HepG2 (cell line): ENCODE results near the gene FKBP10. TPM values are rescaled to one million over a fixed set of nuclear protein-coding genes. Genes with fewer than 3 reads are reported as not detected.

Experiments
- ARID3A ChIP-seq: IDR thresholded peaks from 2 replicates; pipeline ENCODE4 v1.6.1; 2012; ENCODE audit warnings: low read depth, low read length, improper control_type of control experiment
- CHCHD3 ChIP-seq: sonication (generic); formaldehyde crosslinking; IDR thresholded peaks from 2 replicates; pipeline ENCODE4 v1.8.0; 2022; ENCODE audit warnings: mild to moderate bottlenecking, missing genetic modification reagents, moderate library complexity
- CREBL2 ChIP-seq: sonication (generic); formaldehyde crosslinking; IDR thresholded peaks from 2 replicates; pipeline ENCODE4 v1.8.1; 2023; ENCODE audit warnings: missing genetic modification reagents, mild to moderate bottlenecking, borderline replicate concordance
- HNRNPH1 ChIP-seq: fragments of 200-400 bp; formaldehyde crosslinking; optimal IDR thresholded peaks from 2 replicates; pipeline ENCODE3; 2017; ENCODE audit warnings: mild to moderate bottlenecking, low read depth, low read length
- JUN ChIP-seq: sonication (generic); formaldehyde crosslinking; IDR thresholded peaks from 2 replicates; pipeline ENCODE4 v1.4.0; 2020; ENCODE audit warnings: mild to moderate bottlenecking, missing genetic modification reagents
- MAFK ChIP-seq, 2 experiments: IDR thresholded peaks in 1 of 2; conservative IDR thresholded peaks in 1 of 2; 2 replicates each; pipeline ENCODE4 v1.6.1; 2011; ENCODE audit warnings: improper control_type of control experiment in 2 of 2, low read length in 2 of 2
- MYPOP ChIP-seq: sonication (generic); formaldehyde crosslinking; IDR thresholded peaks from 2 replicates; pipeline ENCODE4 v1.8.1; 2023; ENCODE audit warnings: mild to moderate bottlenecking, moderate library complexity, missing genetic modification reagents
- NCOA5 ChIP-seq: sonication (generic); formaldehyde crosslinking; IDR thresholded peaks from 2 replicates; pipeline ENCODE4 v1.4.0; 2020; ENCODE audit warnings: missing genetic modification reagents
- RARG ChIP-seq: sonication (generic); formaldehyde crosslinking; IDR thresholded peaks from 2 replicates; pipeline ENCODE4 v1.4.0; 2020; ENCODE audit warnings: low read depth, mild to moderate bottlenecking, missing genetic modification reagents
- SALL2 ChIP-seq: sonication (generic); formaldehyde crosslinking; IDR thresholded peaks from 2 replicates; pipeline ENCODE4 v1.8.1; 2023; ENCODE audit warnings: mild to moderate bottlenecking, missing genetic modification reagents, inconsistent platforms
- SMAD9 ChIP-seq: sonication (generic); formaldehyde crosslinking; IDR thresholded peaks from 2 replicates; pipeline ENCODE4 v1.5.1; 2020; ENCODE audit warnings: mild to moderate bottlenecking, missing genetic modification reagents
- TARDBP ChIP-seq: sonication (generic); formaldehyde crosslinking; IDR thresholded peaks from 2 replicates; pipeline ENCODE4 v1.8.0; 2022; ENCODE audit warnings: mild to moderate bottlenecking, missing genetic modification reagents
- TMF1 ChIP-seq: sonication (generic); formaldehyde crosslinking; IDR thresholded peaks from 2 replicates; pipeline ENCODE4 v1.8.1; 2022; ENCODE audit warnings: low read depth, missing genetic modification reagents
- TRAFD1 ChIP-seq: sonication (generic); formaldehyde crosslinking; IDR thresholded peaks from 2 replicates; pipeline ENCODE4 v1.5.1; 2020; ENCODE audit warnings: missing genetic modification reagents, mild to moderate bottlenecking, borderline replicate concordance
- ZBED4 ChIP-seq: sonication (generic); formaldehyde crosslinking; IDR thresholded peaks from 2 replicates; pipeline ENCODE4 v1.4.0; 2020; ENCODE audit warnings: missing genetic modification reagents, borderline replicate concordance
- ZIK1 ChIP-seq: sonication (generic); formaldehyde crosslinking; IDR thresholded peaks from 2 replicates; pipeline ENCODE4 v1.5.0; 2020; ENCODE audit warnings: mild to moderate bottlenecking, low read depth, missing genetic modification reagents, borderline replicate concordance
- ZNF335 ChIP-seq: sonication (generic); formaldehyde crosslinking; IDR thresholded peaks from 2 replicates; pipeline ENCODE4 v1.4.0; 2020; ENCODE audit warnings: missing genetic modification reagents
- ZNF33A ChIP-seq: sonication (generic); formaldehyde crosslinking; IDR thresholded peaks from 2 replicates; pipeline ENCODE4 v1.5.1; 2020; ENCODE audit warnings: missing genetic modification reagents, mild to moderate bottlenecking, moderate library complexity, borderline replicate concordance
- ZNF639 ChIP-seq: conservative IDR thresholded peaks from 2 replicates; pipeline ENCODE4 v1.6.1; 2018; ENCODE audit warnings: missing genetic modification reagents
- polyA plus RNA-seq, 8 experiments: library from polyadenylated mRNA; depleted of rRNA in 3 of 8; stranded (reverse) in 7 of 8; unstranded in 1 of 8; fragments of >200 nt; fragmentation: Illumina TruSeq in 4 of 8; extraction: Trizol in 4 of 8; gene quantifications; 2 replicates each; pipeline versions ENCODE4 v1.2.1 to v1.2.3, GENCODE V29; 2011 to 2016; ENCODE audit warnings: low read depth in 4 of 8, missing spikeins in 1 of 8, mixed read lengths in 1 of 8; ENCODE audit not compliant: insufficient read depth in 1 of 8
- total RNA-seq, 5 experiments: library from RNA; depleted of rRNA; stranded (reverse); fragments of >200 nt; fragmentation: Illumina TruSeq; extraction: Trizol; gene quantifications; 2 replicates each; pipeline ENCODE4 v1.2.3, GENCODE V29; 2016; ENCODE audit warnings: low read depth in 1 of 5

The FKBP10 gene
- total and polyA plus RNA-seq, 2 of the 13 experiments (the other 11 are each of a cell fraction or from before 2014, with no cell fraction given), result 149 to 573 TPM

GRCh38 chr17:41772586-41773189 lies 40.1 kb upstream of the FKBP10 start (continued):
- TF ChIP-seq MAFK (conservative IDR thresholded peaks at IDR 0.05 in 1 of 2, IDR thresholded peaks at IDR 0.05 in 1 of 2; ENCODE audit: low read length in 2 of 2) (no peak), TMF1 (no peak), CREBL2 (no peak), TRAFD1 (peak; percentile 7; the same call in 1 of the 2 replicates), ZBED4 (CRISPR knock-in tag) (no peak; the same call in 1 of the 2 replicates), NCOA5 (no peak), ZNF639 (CRISPR knock-in tag) (no peak), CHCHD3 (CRISPR knock-in tag) (peak; percentile 68; the same call in 1 of the 2 replicates), ZIK1 (CRISPR knock-in tag) (0 out of 2 replicates have a peak, but pooled peaks have one; percentile 17), JUN (CRISPR knock-in tag) (no peak), ZNF335 (CRISPR knock-in tag) (peak; percentile 27; the same call in 1 of the 2 replicates), ARID3A (no peak), ZNF33A (CRISPR knock-in tag) (no peak), SMAD9 (CRISPR knock-in tag) (no peak), HNRNPH1 (peak; percentile 46), SALL2 (CRISPR knock-in tag) (no peak; the same call in 1 of the 2 replicates), MYPOP (CRISPR knock-in tag) (no peak), TARDBP (CRISPR knock-in tag) (peak; percentile 65; the same call in 1 of the 2 replicates), RARG (CRISPR knock-in tag) (0 out of 2 replicates have a peak, but pooled peaks have one; percentile 39)
